ENCODE results near the gene ADGB.

GRCh38 chr6:146553377-146554135 lies 45.2 kb upstream of the ADGB start:
- TF ChIP-seq POLR2A (IDR thresholded peaks at IDR 0.05), result no peak
- TF ChIP-seq CTCF (IDR thresholded peaks at IDR 0.05), result no peak

Measured in body of pancreas (tissue), 4 donors.